Kidney glomerular epithelial cell (primary cell): ENCODE measurements around the gene SNED1.

ENCODE experiments used
- DNase-seq: peaks from one replicate; lab custom pipeline; 2025; lab: John Stamatoyannopoulos, UW

Gene SNED1

GRCh38 chr2:240960309-240960970, 38.0 kb upstream of the SNED1 start:
- no peak for DNase-seq

DNA sequence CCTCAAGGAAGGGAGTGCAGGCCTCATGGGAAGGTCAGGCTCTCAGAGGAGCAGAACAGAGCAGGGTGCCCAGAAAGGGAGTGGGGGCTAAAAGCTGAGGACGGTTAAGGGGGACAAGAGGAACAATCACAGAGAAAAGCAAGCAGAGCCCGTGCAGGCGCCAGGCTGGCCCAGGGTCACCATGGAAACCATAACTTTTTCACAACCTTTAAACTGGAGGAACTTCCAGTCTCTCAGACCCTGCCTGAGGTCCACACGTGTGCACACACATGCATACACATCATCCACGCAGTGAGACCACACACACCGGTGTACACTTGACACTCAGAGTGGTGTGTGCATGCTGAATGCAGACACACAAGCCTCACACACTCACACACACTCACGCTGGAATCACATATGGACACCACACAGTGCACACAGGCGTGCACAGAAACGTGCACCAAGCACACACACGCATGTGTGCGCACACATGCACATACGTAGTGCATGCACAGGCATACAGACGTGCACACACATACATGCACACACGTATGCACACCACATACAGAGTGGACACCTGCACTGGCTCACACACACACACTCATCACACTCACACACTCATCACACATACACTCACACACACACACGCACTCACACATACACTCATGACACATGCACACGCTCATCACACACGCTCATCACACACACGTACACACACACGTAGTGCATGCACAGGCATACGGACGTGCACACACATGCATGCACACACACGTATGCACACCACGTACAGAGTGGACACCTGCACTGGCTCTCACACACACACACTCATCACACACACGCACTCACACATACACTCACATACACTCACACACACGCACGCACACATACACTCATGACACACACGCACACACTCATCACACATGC, 37.2 kb upstream of the SNED1 start:
- DNase-seq: no peak

GRCh38 chr2:240961910-240962299, 36.5 kb upstream of the SNED1 start:
- DNase-seq: no peak

GRCh38 chr2:240962300-240963064, 35.9 kb upstream of the SNED1 start:
- DNase-seq: no peak

DNA sequence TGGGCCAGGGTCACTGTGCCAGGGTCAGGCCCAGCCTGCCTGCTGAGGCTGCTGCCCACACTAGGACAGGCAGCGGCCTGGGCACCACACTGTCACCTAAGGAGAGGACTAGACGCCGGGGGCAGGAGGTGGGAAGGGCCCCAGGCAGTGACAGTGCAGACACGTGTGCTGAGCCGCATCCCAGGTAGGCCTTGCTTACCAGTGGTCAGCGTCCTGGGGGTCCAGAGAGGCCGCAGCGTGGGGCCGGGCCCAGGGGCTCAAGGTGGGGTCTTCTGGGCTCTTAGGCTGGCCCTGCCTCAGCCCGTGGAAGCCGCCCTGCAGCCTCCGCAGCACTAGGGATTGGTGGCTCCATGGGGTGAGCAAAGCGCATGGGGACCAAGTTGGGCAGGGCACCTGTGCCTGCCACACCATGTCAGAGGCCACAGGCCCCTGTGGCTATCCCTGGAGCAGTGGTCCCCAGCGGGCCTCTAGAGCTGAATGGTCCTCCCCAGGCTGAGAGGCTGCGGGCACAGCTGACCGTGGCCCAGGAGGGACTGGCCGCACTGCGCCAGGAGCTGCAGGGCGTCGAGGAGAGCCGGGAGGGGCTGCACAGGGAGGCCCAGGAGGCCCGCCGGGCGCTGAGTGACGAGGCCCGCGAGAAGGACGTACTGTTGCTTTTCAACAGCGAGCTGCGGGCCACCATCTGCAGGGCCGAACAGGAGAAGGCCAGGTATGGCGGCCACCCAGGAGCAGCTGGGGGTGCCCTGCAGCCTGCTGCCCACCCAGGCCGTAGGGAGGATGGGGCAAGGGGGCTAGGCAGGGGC, 35.2 kb upstream of the SNED1 start:
- DNase-seq: no peak

DNA sequence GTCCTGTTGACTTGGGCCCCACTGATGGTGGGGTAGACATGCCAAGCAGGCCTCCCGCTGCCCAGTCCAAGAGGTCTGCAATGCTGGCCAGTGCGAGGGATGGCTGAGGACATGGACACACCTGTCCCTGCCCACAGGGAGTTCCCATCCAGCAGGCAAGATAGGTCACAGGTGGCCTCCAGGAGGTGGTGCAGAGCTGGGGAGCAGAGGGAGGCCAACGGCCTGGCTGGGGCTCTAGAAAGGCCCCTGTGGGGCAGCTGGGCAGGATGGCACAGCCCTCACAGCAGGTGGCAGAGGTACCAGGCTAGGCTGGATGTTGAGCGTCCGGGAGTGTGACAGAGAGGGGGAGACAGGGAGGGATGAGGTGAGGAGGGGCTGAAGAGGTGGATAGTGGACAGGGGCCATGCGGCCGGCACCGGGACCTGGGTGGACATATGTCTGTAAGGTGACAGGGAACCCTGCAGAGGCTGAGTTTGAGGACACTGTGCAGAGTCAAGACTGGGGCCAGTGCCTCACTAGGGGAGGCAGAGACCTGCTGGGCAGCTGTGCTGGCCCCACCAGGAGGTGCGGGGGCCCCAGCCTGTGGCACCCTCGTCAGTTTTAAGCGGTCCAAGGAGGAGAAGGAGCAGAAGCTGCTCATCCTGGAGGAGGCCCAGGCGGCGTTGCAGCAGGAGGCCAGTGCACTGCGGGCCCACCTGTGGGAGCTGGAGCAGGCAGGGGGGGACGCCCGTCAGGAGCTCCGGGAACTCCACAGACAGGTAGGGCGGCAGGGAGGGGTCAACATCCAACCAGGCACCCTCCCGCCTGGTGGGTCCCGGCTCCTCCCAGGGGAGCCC, 34.3 kb upstream of the SNED1 start:
- no peak for DNase-seq

DNA sequence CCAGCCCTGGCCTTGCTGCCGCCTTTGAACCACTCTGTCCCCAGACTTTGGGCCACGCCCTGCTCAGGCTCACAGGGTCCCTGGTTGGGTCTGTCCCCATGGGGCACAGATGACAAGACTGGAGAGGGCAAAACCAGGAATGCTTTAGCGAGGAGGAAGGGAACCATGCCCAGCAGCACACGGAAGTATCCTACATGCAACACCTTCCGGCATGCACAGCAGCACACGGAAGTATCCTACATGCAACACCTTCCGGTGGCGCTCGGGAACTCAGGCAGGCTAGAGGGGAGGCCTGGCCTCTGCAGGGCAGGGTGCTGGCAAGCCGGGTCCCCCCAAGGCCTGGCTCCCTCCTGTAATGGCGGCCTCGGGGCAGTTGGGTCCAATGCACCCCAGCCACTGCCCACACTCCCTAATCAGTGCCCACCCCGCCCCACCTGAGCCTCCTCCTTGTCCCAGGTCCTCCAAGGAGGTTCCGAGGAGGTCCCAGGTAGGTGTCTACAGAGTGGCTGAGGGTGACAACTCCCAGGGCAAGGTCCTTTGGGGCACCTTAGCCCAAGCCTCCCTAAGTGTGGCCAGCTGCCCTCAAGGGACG, 33.6 kb upstream of the SNED1 start:
- no peak for DNase-seq

GRCh38 chr2:240965296-240965904, 33.0 kb upstream of the SNED1 start:
- DNase-seq: no peak

DNA sequence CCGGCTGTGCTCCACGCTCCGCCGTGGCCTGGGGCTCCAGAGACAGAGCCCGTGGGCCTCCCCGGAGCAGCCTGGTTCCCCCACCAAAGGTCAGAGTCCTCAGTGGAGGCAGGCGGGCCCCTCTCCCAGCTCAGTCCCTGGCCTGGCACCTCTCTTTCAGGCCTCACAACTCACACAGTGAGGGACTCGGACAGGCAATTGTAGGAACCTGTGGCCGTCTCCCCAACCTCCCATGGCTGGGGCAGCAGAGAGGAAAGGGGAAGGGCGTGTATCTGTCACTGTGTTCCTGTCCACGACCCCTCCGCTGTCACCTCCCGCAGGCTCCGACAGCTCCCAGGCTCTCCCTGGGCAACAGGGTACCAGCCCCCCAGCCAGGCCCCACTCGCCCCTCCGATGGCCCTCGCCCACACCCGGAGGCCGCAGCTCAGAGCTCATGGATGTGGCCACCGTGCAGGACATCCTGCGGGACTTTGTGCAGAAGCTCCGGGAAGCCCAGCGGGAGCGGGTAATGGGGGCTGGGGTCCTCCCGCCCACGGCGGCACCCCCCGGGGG, 32.4 kb upstream of the SNED1 start:
- no peak for DNase-seq

DNA sequence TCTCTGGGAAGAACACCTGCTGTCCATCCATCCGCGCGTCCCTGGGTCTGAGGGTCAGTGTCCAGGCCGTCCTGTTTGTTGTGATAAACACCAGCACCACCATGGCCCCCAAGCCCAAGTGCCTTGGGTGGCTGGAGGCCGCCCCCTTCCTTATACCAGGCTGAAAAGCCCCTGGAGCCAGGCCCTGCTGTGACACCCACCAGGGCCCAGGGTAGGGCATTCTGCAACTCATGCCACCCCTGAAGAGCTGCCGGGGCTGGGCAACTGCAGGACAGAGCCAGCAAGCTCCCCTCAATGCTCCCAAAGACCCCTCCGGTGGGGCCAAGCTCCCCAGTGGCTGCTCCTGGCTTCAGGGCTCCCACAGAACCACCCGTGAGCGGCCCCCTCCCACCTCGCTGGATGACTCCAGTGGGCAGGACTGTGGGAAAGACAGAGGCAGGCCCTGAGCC, 31.9 kb upstream of the SNED1 start:
- no peak for DNase-seq

GRCh38 chr2:240966906-240967680, 31.3 kb upstream of the SNED1 start:
- no peak for DNase-seq

DNA sequence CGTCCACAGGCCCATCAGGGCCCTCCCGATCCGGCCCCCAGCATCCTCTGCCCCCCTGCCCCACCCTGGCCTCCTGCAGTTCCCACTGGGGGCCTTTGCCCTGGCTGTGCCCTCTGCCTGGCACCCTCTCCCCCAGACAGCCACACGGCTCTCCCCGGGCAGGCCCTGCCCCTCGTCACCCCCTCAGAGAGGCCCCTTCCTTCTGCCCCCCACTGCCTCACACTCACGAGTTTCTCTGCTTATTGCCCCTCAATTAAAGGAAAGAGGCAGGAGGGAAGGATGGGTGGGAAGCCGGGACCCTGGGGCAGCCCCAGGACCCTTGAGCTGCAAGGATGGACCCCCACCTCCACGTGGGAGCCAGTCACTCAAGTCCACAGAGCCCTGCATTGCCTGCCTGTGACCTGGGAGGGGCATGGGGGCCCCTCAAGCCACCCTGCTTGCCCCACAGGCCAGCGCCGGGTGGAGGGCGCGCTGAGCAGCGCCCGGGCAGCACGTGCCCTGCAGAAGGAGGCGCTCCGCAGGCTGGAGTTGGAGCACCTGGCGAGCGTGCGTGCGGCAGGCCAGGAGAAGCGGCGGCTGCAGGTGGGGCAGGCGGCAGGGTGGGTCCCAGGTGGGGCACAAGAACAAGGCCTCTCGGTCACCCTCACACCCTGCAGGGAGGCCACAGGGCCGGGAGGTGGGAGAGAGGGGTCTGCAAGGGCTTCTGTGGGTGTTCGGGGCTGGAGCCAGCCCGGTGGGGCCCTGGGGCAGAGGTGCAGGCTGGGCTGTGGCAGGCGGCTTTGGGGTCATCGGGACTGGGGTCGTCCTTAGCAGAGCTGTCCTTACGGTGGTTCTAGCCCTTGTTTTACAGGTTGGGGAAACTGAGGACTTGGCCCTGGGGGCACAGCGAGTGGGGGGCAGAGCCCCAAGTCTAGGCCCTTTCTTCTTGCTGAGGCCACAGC, 30.5 kb upstream of the SNED1 start:
- DNase-seq: no peak

- DNase-seq: no peak
These were observed 29.4 kb upstream of the SNED1 start for GRCh38 chr2:240968731-240969624.

- DNase-seq: no peak
These were observed 28.3 kb upstream of the SNED1 start for GRCh38 chr2:240970104-240970503.

- DNase-seq: no peak
These were observed 27.6 kb upstream of the SNED1 start for GRCh38 chr2:240970816-240971215.

- no peak for DNase-seq
These were observed 26.2 kb upstream of the SNED1 start for GRCh38 chr2:240972201-240972600.
